K562 (cell line): Measurements from ENCODE around the gene ILF2. TPM values are rescaled to one million over a fixed set of nuclear protein-coding genes. Genes with fewer than 3 reads are reported as not detected.
A peak's percentile ranks its signal among the peaks of the same experiment; 100 is the strongest.

ENCODE experiments used
- ARNT ChIP-seq, 2 experiments: fragments of 450-650 bp; IDR thresholded peaks; 2 replicates each; pipeline ENCODE4 v1.6.1; 2016; ENCODE audit warnings: mild to moderate bottlenecking in 1 of 2
- CHD1 ChIP-seq: fragments of 200-600 bp; sonication (generic); IDR thresholded peaks from one replicate; pipeline ENCODE4 v1.6.1; 2012; ENCODE audit warnings: mild to moderate bottlenecking, moderate library complexity, low read length, inconsistent platforms
- CUX1 ChIP-seq: fragments of 200-800 bp; sonication (Bioruptor generic); IDR thresholded peaks from 2 replicates; pipeline ENCODE4 v1.6.1; 2016; ENCODE audit warnings: missing genetic modification characterization, missing compliant biosample characterization
- FOXK1 ChIP-seq: sonication (generic); formaldehyde crosslinking; IDR thresholded peaks from 2 replicates; pipeline ENCODE4 v1.8.0; 2022; ENCODE audit warnings: missing genetic modification reagents, mild to moderate bottlenecking, borderline replicate concordance
- HDAC3 ChIP-seq: fragments of 450-650 bp; IDR thresholded peaks from 2 replicates; pipeline ENCODE4 v1.6.1; 2018; ENCODE audit warnings: borderline replicate concordance, mild to moderate bottlenecking, moderate library complexity; ENCODE audit not compliant: partially characterized antibody
- KAT2B ChIP-seq: IDR thresholded peaks from one replicate; pipeline ENCODE4 v1.6.1; 2012; ENCODE audit warnings: low read depth, mild to moderate bottlenecking, control low read depth, inconsistent platforms, low read length, moderate library complexity
- KDM2B ChIP-seq: fragments of 250-450 bp; sonication (Bioruptor Pico); IDR thresholded peaks from 2 replicates; pipeline ENCODE4 v1.8.0; 2021; ENCODE audit warnings: mild to moderate bottlenecking, moderate library complexity
- NEUROD1 ChIP-seq: fragments of 150-350 bp; IDR thresholded peaks from 2 replicates; pipeline ENCODE4 v1.6.1; 2014; ENCODE audit warnings: borderline replicate concordance, low read length, low read depth; ENCODE audit not compliant: partially characterized antibody
- NR2C1 ChIP-seq, 2 experiments: fragments of 450-650 bp; IDR thresholded peaks; 2 replicates each; pipeline ENCODE4 v1.6.1; 2017; ENCODE audit warnings: mild to moderate bottlenecking in 2 of 2, antibody characterized with exemption in 1 of 2, inconsistent platforms in 1 of 2, missing compliant biosample characterization in 1 of 2, missing genetic modification characterization in 1 of 2
- NR2C2 ChIP-seq, 2 experiments: fragments of 200-800 bp in 1 of 2; sonication (Bioruptor generic) in 1 of 2; sonication (generic) in 1 of 2; formaldehyde crosslinking in 1 of 2; IDR thresholded peaks; 2 replicates each; pipeline versions ENCODE4 v1.6.1 to v1.8.0; 2016 to 2022; ENCODE audit warnings: mild to moderate bottlenecking in 1 of 2, missing compliant biosample characterization in 1 of 2, missing genetic modification characterization in 1 of 2, missing genetic modification reagents in 1 of 2
- TFE3 ChIP-seq: fragments of 450-650 bp; formaldehyde crosslinking; IDR thresholded peaks from 2 replicates; pipeline ENCODE4 v1.4.0; 2020; ENCODE audit warnings: mild to moderate bottlenecking, mixed read lengths
- ZBTB43 ChIP-seq: sonication (generic); formaldehyde crosslinking; IDR thresholded peaks from 2 replicates; pipeline ENCODE4 v1.8.0; 2023; ENCODE audit warnings: mild to moderate bottlenecking, missing genetic modification reagents
- ZBTB49 ChIP-seq: sonication (generic); formaldehyde crosslinking; IDR thresholded peaks from 2 replicates; pipeline ENCODE4 v1.8.0; 2022; ENCODE audit warnings: missing genetic modification reagents, mild to moderate bottlenecking, borderline replicate concordance
- polyA plus RNA-seq, 8 experiments: library from polyadenylated mRNA; depleted of rRNA in 4 of 8; stranded (reverse) in 5 of 8; unstranded in 3 of 8; fragments of >200 nt; fragmentation: Nextera tagmentation in 2 of 8; fragmentation: Illumina TruSeq in 1 of 8; extraction: Ambion mirVana in 2 of 8; extraction: Trizol in 1 of 8; gene quantifications; 2 replicates each; pipeline versions ENCODE4 v1.2.1 to v1.2.3, GENCODE V29; 2011 to 2014; ENCODE audit warnings: inconsistent platforms in 1 of 8, missing spikeins in 1 of 8
- total RNA-seq, 7 experiments: library from RNA; depleted of rRNA in 6 of 7; stranded (reverse); fragments of >200 nt in 6 of 7; fragmentation: Illumina TruSeq in 2 of 7; extraction: Trizol in 2 of 7; gene quantifications; 2 replicates each; pipeline versions ENCODE4 v1.2.1 to v1.2.3, GENCODE V29; 2011 to 2021; ENCODE audit warnings: low replicate concordance in 1 of 7

Gene ILF2
- total and polyA plus RNA-seq, 9 of the 15 experiments (the other 6 are each of a cell fraction or from before 2014, with no cell fraction given): 282 to 726 (median 474) TPM

- TF ChIP-seq CUX1 (CRISPR knock-in tag): no peak
- TF ChIP-seq ARNT (IDR thresholded peaks at IDR 0.05): no peak
- no peak for TF ChIP-seq HDAC3
- TF ChIP-seq CHD1: no peak
- no peak for TF ChIP-seq KAT2B
- TF ChIP-seq KDM2B (CRISPR knock-in tag): no peak
- TF ChIP-seq FOXK1 (CRISPR knock-in tag): no peak
- no peak for TF ChIP-seq NR2C1 (IDR thresholded peaks at IDR 0.05)
- 0 out of 2 replicates have a peak, but pooled peaks have one; percentile 17 for TF ChIP-seq NR2C1 (tag; IDR thresholded peaks at IDR 0.05)
- no peak for TF ChIP-seq NR2C2 (CRISPR knock-in tag; IDR thresholded peaks at IDR 0.05)
- peak; percentile 42; the same call in 1 of the 2 replicates for TF ChIP-seq NR2C2 (tag; IDR thresholded peaks at IDR 0.05)
- TF ChIP-seq NEUROD1: no peak
- TF ChIP-seq ZBTB43 (CRISPR knock-in tag): no peak
- no peak for TF ChIP-seq TFE3 (CRISPR knock-in tag)
- no peak for TF ChIP-seq ZBTB49
Measured at GRCh38 chr1:153616144-153616916, 54.5 kb downstream of the ILF2 start, which contains the start of gene S100A14 (continued).
